ENCODE results near the gene MYRIP.

MYRIP gene

GRCh38 chr3:40306336-40306735 is 496.9 kb downstream of the MYRIP start:
- H3K4me1 ChIP-seq (ENCODE audit: insufficient read depth, low read length), result peaks cover 9% of the 10 kb centered on the region
- no peak overlapping the region for H2AFZ ChIP-seq (ENCODE audit: low read depth, low read length)
- no peaks in the 10 kb centered on the region for H3K9me3 ChIP-seq (ENCODE audit: low read length)
- no peak overlapping the region for H3K4me3 ChIP-seq (ENCODE audit: low read length)
- H3K36me3 ChIP-seq (ENCODE audit: insufficient read depth, low read length), result peaks cover 5% of the 10 kb centered on the region
- no peaks in the 10 kb centered on the region for H3K27me3 ChIP-seq (ENCODE audit: insufficient read depth, low read length)

GRCh38 chr3:40307176-40307575 is 497.8 kb downstream of the MYRIP start:
- Histone ChIP-seq H3K4me1 (ENCODE audit: insufficient read depth, low read length) (peaks cover 17% of the 10 kb centered on the region), H3K36me3 (ENCODE audit: insufficient read depth, low read length) (peaks cover 14% of the 10 kb centered on the region), H3K4me3 (ENCODE audit: low read length) (no peak overlapping the region), H2AFZ (ENCODE audit: low read depth, low read length) (no peak overlapping the region), H3K27me3 (ENCODE audit: insufficient read depth, low read length) (no peaks in the 10 kb centered on the region), H3K9me3 (ENCODE audit: low read length) (no peaks in the 10 kb centered on the region)

DNA sequence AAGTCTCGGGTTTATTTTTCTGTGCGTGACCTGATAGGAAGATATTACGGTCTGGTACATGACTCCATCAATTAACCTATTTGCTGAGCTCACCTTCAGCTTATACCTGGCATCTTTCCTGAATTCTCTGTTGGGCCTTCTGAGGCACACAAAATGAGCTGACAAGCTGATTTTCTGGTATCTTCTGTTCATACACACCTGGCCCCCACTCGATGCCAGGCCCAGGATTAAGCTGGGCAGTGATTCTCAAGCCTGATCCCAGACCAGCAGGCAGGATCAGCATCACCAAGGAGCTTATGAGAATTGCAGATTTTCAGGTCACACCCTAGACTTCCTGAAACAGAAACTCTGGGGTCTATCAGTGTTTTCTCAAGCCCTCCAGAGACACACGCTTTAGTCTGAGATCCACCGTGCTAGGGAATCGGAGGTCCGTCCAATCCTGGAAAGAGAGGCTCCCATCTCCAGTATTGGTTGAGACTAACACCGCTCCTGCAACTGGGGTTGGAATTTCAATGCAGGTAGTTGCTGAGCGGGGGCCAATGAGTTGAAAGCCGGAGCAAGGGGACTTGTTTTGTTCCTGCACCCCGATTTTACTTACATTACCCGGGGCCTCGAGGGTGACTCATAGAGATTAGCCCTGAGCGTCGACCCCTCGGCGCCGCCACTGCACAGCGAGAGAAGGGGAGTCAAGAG is 499.5 kb downstream of the MYRIP start:
- Histone ChIP-seq H3K4me1 (ENCODE audit: insufficient read depth, low read length) (peaks cover 19% of the 10 kb centered on the region), H3K9me3 (ENCODE audit: low read length) (no peaks in the 10 kb centered on the region), H3K4me3 (ENCODE audit: low read length) (peak overlapping the region; percentile 95), H3K27me3 (ENCODE audit: insufficient read depth, low read length) (no peaks in the 10 kb centered on the region), H2AFZ (ENCODE audit: low read depth, low read length) (peak overlapping the region; percentile 96), H3K36me3 (ENCODE audit: insufficient read depth, low read length) (peaks cover 31% of the 10 kb centered on the region)

DNA sequence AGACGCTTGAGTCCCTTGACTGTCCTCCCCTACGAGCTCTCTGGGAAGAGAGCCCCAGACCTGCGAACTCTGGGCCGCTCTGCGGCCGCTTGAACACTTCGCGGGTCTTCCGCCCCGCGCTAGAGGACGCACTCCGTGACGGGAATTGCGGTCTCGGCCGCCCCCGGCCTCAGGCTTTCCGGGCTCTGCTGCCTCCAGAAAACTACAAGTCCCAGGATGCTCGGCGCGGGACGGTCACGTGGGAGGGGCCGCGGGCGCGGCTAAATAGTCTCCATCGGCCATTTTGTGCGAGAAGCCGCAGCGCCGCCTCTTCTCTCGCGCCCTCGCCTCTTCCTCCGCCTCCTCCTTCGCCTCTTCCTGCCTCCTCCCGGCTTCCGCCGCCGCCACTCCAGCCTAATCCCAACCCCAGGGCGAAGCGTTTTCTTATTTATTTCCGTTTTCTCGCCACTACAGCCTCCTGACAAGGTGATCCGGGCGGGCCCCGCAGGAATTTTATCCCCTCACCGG is 500.1 kb downstream of the MYRIP start, which contains the start of gene EIF1B:
Gene EIF1B, plus strand, starts transcription at position 290 of the 507 bp plus-strand sequence. CDS start 235 bp downstream, outside the sequence.
- Histone ChIP-seq H3K4me1 (ENCODE audit: insufficient read depth, low read length) (peaks cover 19% of the 10 kb centered on the region), H2AFZ (ENCODE audit: low read depth, low read length) (peak within 1 kb of the TSS; percentile 96), H3K9me3 (ENCODE audit: low read length) (no peaks in the 10 kb centered on the region), H3K36me3 (ENCODE audit: insufficient read depth, low read length) (peaks cover 36% of the 10 kb centered on the region), H3K27me3 (ENCODE audit: insufficient read depth, low read length) (no peaks in the 10 kb centered on the region), H3K4me3 (ENCODE audit: low read length) (peak within 1 kb of the TSS; percentile 95)
